ENCODE data around the gene MB. TPM values are rescaled to one million over a fixed set of nuclear protein-coding genes. Genes with fewer than 3 reads are reported as not detected.
A peak's percentile ranks its signal among the peaks of the same experiment; 100 is the strongest.
"Not testable (repeated sequence)": the region's sequence is repeated elsewhere in the genome, so short reads cannot be mapped to it uniquely, and the experiment has no call there.

The MB gene
- 0.30 and 0.46 TPM in 2 replicates for total RNA-seq (2021)
- Bru-seq, nascent RNA, result percentile 9 among the genes with signal in this experiment
- percentile 5 among the genes with signal in this experiment for BruChase-seq, experiment 1, labeled RNA remaining after a 2-hour chase
- BruChase-seq, experiment 2, labeled RNA remaining after a 6-hour chase, result percentile 20 among the genes with signal in this experiment
- long read RNA-seq, partial matches to known transcripts, result 0 of 1 reads
- long read RNA-seq, other reads (novel, unspliced or antisense), result 1 of 1 reads

DNA sequence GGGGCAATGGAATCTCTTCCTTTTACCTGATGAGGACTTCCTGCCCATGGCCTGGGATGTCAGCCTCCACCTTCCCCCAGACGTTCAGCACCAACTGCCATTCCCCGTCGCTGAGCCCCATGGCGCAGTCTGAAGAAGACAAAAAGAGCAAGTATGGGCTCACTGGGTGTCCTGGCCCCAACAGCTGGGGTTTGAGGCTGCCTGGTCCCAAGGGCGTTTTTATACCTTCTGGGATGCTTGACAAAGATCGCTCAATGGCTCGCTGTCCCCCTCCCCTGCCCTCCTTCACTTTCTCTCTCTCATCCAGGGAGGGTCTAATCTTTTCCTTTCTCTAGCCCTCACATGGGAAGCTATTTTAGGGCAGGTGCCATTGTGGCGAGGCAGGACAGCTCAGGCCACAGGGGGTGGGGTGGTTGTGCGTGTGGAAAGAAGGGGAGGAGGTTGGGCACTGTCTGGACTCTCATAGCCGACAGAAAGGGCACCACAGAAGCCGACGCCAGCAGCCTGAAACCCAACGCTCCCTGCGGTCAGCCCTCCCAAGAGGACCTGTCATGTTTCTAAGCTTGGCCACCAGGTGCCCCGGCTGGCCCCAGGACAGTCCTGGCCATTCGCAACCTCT is at the start of gene MB:
TSS of gene MB (minus strand) at position 193 of the 619 bp plus-strand sequence. CDS start at position 121, 72 bp downstream.
- TF ChIP-seq, protein P1, sequence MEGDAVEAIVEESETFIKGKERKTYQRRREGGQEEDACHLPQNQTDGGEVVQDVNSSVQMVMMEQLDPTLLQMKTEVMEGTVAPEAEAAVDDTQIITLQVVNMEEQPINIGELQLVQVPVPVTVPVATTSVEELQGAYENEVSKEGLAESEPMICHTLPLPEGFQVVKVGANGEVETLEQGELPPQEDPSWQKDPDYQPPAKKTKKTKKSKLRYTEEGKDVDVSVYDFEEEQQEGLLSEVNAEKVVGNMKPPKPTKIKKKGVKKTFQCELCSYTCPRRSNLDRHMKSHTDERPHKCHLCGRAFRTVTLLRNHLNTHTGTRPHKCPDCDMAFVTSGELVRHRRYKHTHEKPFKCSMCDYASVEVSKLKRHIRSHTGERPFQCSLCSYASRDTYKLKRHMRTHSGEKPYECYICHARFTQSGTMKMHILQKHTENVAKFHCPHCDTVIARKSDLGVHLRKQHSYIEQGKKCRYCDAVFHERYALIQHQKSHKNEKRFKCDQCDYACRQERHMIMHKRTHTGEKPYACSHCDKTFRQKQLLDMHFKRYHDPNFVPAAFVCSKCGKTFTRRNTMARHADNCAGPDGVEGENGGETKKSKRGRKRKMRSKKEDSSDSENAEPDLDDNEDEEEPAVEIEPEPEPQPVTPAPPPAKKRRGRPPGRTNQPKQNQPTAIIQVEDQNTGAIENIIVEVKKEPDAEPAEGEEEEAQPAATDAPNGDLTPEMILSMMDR (conservative IDR thresholded peaks at IDR 0.05; ENCODE audit: low read depth, low read length), result no peak
- no peak for TF ChIP-seq EZH2 (IDR thresholded peaks at IDR 0.05; ENCODE audit: borderline replicate concordance, low read depth, low read length, poor library complexity, severe bottlenecking)
- POLR2A ChIA-PET (ENCODE audit: low non-redundant PET), result no interaction called here
- intact Hi-C loops (cut with micrococcal nuclease; ENCODE audit: unreplicated experiment), result no loop called here

DNA sequence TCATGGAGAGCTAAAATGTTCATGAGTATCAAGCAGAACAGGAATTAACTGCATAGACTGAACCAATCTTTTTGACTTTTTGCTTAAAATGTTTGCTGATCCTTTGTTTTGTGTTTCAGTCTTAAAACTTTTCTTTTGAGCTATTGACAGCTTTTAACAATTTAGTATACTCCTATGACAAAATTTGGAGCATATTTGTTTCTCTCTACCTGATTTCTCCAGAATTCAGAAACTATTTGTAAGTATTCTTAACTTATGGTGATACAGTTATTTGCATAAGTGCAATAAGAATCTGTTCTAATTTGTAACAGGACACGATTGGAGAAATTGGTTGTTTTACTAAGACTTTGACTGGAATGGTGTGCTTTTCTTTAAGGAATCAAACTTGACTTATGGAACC is 49.6 kb upstream of the MB start:
- POLR2A ChIA-PET (ENCODE audit: low non-redundant PET); H3K4me3 ChIP-seq (ENCODE audit: low read depth, low read length, poor library complexity, severe bottlenecking); H3K4me1 ChIP-seq (ENCODE audit: insufficient read depth, low read length, poor library complexity, severe bottlenecking); H3K27me3 ChIP-seq (replicated peaks; ENCODE audit: insufficient read depth, low read depth, low read length, poor library complexity); CTCF ChIA-PET; BruUV-seq (replicated peaks); H3K27ac ChIP-seq (ENCODE audit: low read depth, low read length, poor library complexity, severe bottlenecking); H3K36me3 ChIP-seq (ENCODE audit: insufficient read depth, low read length, poor library complexity, severe bottlenecking); DNase-seq (ENCODE audit: low spot score): not testable (repeated sequence)
- intact Hi-C loops (cut with micrococcal nuclease; ENCODE audit: unreplicated experiment), result loop anchor here (2.0 kb wide), 1 partner anchor 44 kb away; no protein-coding TSS in a partner anchor
- peaks cover 30% of the 10 kb centered on the region for H3K9me3 ChIP-seq (ENCODE audit: low read depth, low read length, poor library complexity, severe bottlenecking)

More for the DNA sequence above, at the start of gene MB:
- no peak for DNase-seq (ENCODE audit: low spot score)
- H3K27ac ChIP-seq (ENCODE audit: low read depth, low read length, poor library complexity, severe bottlenecking), result no peak within 1 kb of the TSS
- CTCF ChIA-PET, result no interaction called here
- BruUV-seq (replicated peaks), result no TSS peak
- no peaks in the 10 kb centered on the region for H3K36me3 ChIP-seq (ENCODE audit: insufficient read depth, low read length, poor library complexity, severe bottlenecking)
- no peaks in the 10 kb centered on the region for H3K27me3 ChIP-seq (replicated peaks; ENCODE audit: insufficient read depth, low read depth, low read length, poor library complexity)
- no peaks in the 10 kb centered on the region for H3K9me3 ChIP-seq (ENCODE audit: low read depth, low read length, poor library complexity, severe bottlenecking)
- H3K4me1 ChIP-seq (ENCODE audit: insufficient read depth, low read length, poor library complexity, severe bottlenecking), result peaks cover 12% of the 10 kb centered on the region
- no peak within 1 kb of the TSS for H3K4me3 ChIP-seq (ENCODE audit: low read depth, low read length, poor library complexity, severe bottlenecking)

DNA sequence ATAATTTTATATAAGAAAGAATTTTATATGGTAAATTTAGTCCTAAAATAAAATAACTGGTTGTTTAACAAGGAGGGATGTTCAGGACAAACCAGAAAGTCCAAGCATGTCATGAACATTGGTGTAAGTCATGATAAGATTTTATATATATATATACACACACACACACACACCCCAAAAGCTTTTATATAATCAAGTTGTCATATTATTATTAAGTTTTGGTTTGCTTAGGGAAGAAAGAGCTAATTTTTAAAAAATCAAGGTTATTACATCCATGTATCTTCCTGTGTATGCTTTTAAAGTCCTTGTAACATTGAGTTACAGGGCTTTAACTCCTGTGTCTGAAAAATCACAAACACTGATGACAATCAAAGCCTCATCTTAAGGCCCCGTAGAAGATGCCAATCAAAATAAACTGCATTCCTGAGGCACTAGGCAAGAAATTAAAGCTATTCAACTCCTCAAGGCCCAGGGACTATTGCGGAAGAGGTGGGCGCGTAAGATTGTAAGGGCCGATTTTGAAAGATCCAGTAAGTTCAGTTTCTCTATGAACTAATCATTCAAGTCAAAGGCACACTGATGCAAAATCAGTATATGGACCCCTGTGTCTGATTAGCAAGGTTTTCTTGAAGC is 47.9 kb upstream of the MB start:
- Histone ChIP-seq H3K9me3 (ENCODE audit: low read depth, low read length, poor library complexity, severe bottlenecking) (peaks cover 31% of the 10 kb centered on the region), H3K36me3 (ENCODE audit: insufficient read depth, low read length, poor library complexity, severe bottlenecking) (peaks cover 2% of the 10 kb centered on the region), H3K4me1 (ENCODE audit: insufficient read depth, low read length, poor library complexity, severe bottlenecking) (peaks cover 16% of the 10 kb centered on the region), H3K27me3 (replicated peaks; ENCODE audit: insufficient read depth, low read depth, low read length, poor library complexity) (no peaks in the 10 kb centered on the region), H3K4me3 (ENCODE audit: low read depth, low read length, poor library complexity, severe bottlenecking) (no peak overlapping the region), H3K27ac (ENCODE audit: low read depth, low read length, poor library complexity, severe bottlenecking) (no peak overlapping the region)
- no TSS peak for BruUV-seq (replicated peaks)
- ChIA-PET CTCF (no interaction called here), POLR2A (ENCODE audit: low non-redundant PET) (no interaction called here)
- TF ChIP-seq, protein P1 (conservative IDR thresholded peaks at IDR 0.05; ENCODE audit: low read depth, low read length), result no peak
- TF ChIP-seq EZH2 (IDR thresholded peaks at IDR 0.05; ENCODE audit: borderline replicate concordance, low read depth, low read length, poor library complexity, severe bottlenecking), result no peak
- intact Hi-C loops (cut with micrococcal nuclease; ENCODE audit: unreplicated experiment), result no loop called here
- no peak for DNase-seq (ENCODE audit: low spot score)
